ENCODE measurements around the gene COL16A1.

DNA sequence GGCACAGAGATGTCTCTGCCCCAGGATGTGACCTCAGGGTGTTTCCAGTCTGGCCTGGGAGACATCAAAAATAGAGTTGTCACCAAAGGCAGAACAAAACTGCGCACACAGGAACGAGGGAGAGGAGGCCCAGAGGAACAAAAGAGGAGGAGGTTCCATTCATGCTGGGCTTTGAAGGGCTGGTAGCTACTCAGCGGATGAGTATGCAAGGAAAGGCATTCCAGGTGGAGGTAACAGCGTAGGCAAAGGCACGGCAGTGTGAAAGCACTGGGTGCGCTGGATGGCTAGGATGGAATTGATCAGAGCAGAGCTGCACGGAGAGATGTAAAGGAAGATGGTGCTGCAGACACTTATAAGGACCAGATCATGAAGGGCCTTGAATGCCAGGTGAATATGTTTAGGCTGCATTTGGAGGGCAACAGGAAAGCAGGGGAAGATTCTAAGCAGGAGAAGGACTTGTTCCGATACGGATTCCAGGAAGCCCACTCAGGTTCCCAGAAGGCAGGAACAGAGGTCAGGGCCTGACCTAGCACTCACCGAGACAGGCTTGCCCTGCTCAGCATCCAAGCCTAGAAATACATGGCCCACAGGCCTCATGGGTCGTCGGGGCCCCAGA, 6.3 kb downstream of the COL16A1 start:
- no peak for TF ChIP-seq CTCF (IDR thresholded peaks at IDR 0.05 in 4 of 5, conservative IDR thresholded peaks at IDR 0.05 in 1 of 5)
- TF ChIP-seq POLR2A (IDR thresholded peaks at IDR 0.05): no peak

Data from gastrocnemius medialis (tissue), 4 donors.